NCI-H2196 treated with DMSO at 0.1 percent for 48 hours (cell line): Measurements from ENCODE around the gene ELAVL1.

Experiments
- DNase-seq: peaks from one replicate; lab custom pipeline; 2025; ENCODE audit not compliant: unreplicated experiment; lab: John Stamatoyannopoulos, UW

Gene ELAVL1

DNA sequence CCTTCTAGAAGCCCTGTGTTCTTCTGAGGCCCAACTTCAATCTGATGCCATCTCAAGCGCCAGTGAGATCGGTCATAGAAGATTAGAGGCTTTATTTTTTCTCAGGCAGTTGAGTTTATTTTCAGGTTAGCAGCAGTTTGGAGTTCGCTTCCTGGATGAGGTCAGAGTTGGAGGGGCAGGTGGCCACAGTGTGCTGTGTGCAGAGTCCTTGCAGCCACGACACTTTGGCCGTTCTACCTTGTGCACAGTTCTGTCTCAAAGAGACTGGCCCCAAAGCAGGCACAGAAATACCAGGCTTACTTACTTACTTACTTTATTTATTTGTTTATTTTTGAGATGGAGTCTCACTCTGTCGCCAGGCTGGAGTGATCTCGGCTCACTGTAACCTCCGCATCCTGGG is 15.9 kb upstream of the ELAVL1 start:
- DNase-seq = no peak

DNA sequence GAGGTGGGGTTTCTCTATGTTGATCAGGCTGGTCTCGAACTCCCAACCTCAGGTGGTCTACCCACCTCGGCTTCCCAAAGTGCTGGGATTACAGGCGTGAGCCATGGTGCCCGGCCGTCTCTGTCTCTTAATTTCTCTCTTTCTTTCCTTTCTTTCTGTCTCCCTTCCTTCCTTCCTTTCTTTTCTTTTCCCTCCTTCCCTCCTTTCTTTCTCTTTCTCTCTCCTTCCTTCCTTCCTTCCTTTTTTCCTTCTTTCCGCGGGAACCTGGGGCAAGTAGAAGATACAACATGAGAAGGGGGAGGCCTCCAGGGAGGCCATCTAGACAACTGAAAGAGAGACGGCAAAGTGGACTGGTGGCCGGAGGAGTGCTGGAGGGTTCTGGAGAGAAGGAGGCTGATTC is 15.2 kb upstream of the ELAVL1 start:
- no peak for DNase-seq

DNA sequence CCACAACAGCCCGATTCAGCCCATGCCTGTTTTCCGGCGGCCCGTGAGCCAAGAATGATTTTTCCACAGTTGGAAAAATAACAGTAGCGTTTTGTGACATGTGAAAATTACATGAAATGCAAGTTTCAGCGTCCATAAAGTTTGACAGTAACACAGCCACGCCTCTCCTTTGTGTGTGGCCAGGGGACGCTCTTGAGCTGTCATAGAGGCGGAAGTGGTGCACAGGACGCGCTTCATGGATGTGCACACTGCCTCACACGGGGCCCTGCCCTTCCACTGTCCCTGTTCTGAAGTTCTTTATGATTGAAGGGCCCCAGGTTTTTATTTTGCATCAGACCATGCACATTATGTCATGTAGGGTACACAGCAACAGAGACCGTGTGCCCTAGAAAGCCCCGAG is 12.4 kb upstream of the ELAVL1 start:
- DNase-seq = no peak

DNA sequence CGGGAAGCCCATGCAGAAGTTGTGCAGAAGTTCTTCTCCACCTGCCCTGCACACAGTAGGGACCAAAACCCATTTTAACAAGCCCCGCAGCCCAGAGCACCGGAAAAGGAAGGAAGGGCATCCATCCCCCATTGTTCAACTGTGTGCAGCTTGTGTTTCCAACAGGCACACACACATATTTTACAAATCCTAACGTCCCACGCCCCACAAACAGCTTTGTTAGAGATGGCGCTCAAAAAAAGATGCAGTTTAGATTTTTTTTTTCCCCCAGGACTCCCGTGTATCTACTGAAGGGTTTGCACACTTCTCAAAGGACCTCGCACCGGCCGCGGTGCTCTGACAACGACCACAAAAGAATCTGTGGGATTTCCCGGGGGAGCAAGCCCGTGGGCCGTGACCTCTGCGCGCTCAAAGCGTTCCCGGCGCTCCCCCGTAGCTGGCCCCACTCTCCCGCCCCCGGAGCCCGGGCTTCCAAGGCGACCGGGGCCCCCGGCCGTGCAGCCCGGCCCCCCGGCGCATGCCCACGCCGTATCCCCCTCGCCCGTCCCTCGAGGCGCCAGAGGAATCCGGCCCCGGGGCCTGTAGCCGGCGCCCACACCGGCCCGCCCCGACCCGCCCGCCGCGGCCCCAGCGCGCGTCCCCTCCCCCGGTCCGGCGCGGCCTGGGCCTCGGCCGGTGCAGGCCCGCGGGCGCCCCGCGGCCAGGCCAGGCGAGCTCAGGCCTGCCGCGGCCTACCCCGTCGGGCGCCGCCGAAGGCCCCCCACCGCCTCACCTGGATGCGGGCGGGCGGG is 523 bp downstream of the ELAVL1 start:
- no peak for DNase-seq

GRCh38 chr19:8004001-8004400 is 1.4 kb downstream of the ELAVL1 start:
- no peak for DNase-seq

DNA sequence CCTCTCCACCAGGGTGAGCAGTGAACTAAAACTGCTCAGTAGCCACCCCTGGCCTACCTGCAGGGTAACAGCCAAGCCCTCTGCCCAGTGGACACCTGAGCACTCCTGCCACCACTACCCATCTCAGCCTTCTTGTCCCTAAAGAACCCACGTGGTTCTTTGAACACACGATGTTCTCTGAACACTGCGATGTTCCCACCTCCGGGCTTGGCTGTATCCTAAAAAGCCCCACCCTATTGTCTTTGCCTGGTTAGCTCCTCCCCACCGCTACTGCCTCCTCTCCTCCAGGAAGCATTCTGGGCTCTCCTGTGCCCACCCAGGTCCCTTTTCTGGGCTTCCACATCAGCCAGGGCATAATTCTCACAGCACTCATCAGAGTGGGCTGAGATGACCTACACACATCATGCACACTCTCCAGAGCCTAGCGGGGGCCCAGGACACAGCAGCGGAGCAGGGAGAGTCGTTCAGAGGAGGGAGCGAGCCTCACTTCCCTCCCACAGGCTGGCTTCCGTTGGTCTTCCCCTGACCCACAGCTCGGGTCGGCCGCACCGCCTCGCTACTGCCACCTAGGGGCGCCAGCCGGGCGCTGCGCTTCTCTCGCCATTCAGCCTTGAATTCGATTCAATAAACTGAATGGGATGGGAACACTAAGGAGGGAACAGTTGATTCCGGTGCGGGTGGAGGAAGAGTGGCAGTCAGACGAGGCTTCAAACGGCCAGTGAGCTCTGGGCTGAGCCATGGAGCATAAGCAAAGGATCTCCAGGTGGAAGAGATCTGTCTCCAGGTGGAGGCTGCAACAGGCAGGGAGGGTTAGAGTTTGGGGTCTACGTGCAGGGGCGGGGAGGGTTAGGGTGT is 3.2 kb downstream of the ELAVL1 start:
- peak; percentile 58 for DNase-seq

DNA sequence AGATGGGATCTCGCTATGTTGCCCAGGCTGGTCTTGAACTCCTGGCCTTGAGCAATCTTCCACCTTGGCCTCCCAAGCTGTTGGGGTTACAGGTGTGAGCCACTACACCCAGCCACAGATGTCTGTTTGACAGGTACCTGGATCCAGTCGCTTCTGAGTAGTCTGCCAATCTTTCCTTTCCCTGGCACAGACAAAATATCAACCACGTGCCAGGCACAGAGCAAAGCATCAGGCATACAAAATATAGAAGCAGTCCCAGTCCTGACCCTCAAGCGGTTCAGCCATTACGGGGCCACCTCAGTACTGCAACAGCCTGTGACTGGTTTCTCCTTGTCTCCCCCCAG is 3.8 kb downstream of the ELAVL1 start:
- no peak for DNase-seq

- no peak for DNase-seq
Measured at GRCh38 chr19:8000298-8001038, 5.0 kb downstream of the ELAVL1 start.

GRCh38 chr19:7999376-7999775 is 6.1 kb downstream of the ELAVL1 start:
- no peak for DNase-seq

DNA sequence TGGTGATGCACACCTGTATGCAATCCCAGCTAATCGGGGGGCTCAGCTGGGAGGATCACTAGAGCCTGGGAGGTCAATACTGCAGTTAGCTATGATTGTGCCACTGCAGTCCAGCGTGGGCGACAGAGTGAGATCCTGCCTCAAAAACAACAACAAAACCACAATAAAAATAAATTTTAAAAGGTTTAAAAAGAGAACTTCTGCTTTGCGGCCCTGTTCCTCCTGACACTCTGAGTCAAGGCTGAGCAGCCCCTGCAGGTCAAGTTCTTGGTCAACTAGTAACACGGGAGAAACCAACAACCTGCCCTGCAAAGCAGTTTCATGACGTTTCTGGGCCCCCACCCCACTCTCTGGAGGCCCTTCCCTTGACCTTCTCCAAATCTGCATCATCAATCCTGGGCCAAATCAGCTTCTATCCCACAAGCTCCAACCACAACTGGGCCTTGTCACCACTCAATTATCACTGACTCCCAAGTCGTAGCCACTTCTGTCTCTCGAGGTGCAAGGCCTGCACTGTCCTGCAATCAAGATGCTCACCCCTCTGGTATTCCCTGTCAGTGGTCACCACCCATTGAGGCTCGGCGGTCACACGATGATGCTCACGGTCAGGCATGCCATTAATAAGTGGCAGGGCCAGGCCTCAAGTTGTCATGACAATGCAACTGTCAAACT is 7.5 kb downstream of the ELAVL1 start:
- no peak for DNase-seq

- DNase-seq = no peak
Measured at GRCh38 chr19:7996883-7997282, 8.6 kb downstream of the ELAVL1 start.

- DNase-seq = no peak
Measured at GRCh38 chr19:7995810-7996158, 9.7 kb downstream of the ELAVL1 start.

DNA sequence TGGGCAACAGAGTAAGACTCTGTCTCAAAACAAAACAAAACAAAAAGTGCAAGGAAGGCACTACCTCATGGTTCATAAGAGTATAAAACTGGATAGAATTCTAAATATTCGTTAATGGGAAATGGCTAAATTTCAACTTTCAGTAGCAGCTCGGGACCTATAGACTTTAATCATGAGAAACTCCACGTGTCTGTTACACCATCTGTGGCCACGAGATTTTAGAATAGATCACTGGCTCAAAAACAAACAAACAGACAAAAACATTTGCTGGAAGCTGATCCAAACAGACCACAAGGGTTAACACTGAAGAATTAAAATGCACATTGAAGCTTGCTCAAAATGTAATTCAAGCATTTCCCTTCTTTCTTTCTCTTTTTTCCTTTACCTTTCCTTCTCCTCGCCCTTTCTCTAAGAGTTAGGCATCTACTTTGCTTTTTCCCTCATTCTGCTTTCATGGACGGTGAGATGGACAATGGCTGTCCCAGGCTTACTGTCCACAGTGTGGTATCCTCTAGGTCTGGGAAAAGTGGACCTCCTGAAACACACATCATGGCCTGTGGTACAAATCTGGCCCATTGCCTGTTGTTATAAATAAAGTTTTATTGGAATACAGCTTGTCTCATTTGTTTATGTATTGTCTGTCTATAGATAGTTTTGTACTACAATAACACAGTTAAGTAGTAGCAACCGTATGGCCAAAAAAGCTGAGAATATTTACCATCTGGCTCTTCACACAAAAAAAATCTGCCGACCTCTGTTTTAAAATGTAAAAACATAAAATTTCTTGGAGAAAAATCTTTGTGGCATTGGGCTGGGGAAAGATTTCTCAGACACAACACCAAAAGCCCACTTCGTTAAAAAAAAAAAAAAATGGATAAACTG is 10.3 kb downstream of the ELAVL1 start:
- no peak for DNase-seq

DNA sequence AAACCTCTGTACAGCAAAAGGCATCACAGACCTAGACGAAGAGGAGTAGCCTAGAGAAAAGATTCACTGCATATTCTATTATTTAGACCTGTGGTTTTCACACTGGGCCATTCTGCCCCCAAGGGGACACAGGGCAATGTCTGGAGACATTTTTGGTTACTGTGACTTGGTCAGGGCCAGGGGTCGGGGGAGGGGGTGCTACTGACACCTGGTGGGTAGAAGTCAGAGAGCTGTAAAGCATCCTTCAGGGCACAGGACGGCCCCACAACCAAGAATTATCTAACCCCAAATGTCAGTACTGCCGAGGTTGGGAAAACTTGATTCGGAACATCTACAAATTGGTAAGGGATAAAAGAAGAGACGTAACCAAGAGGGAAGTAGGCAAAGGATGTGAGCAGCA is 11.3 kb downstream of the ELAVL1 start:
- no peak for DNase-seq

DNA sequence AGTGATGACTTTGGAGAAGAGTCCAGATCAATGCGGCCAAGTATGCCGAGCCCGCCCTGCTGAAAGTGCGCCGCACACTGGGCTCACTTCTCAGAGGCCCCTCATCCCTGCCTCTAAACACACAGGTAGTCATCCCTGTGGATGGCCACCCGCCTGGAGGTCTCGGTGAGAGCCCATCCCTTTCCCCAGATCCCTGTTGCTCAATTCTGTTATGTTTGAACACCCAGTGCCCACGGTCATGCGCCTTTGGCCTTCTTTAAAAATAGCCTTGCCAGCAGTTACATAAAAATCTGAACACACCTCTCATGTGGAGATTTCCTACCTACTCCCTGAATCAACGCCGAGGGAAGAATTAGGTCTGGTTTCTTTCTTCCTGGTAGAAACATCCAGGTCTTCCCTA is 11.9 kb downstream of the ELAVL1 start:
- DNase-seq = no peak

DNA sequence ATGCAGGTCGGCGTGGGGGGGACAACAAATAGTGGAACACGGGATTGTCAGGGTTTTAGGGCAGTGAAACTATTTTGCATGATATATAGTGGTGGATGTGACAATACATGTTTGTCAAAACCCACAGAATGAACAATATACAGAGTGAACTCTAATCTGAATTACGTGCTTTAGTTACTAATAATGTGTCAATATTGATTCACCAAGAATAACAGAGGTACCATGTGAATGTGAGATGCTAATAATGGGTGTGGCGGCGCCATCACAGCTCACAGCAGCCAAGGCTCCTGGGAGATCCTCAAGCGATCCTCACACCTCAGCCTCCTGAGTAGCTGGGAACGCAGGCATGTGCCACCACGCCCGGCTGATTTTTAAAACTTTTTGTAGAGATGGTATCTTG is 12.9 kb downstream of the ELAVL1 start:
- DNase-seq = no peak

DNA sequence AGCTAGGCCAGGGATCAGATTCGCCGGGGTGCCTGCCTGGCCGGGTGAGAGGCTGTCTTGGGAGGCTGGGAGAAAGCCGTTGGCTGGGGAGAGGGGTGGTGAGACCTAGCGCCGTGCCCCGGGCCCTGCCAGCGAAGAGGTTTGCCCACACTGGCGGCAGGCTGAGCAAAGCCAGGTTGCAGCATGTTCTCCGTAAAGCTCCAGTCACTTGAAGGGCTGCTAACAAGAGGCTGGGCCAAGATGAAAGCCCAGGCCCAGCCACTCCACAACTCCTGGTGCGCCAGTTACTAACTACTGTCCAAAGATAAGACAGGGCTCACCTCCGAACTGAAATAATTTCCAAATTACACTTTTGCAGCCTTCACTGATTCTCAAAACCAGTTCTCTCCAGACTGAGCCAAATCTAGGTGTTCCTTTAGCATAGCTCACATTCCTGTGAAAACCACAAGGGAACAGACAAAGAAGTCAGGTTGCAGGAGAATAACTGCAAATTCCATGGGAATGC is 16.3 kb downstream of the ELAVL1 start:
- DNase-seq = no peak

GRCh38 chr19:7988307-7988706 is 17.1 kb downstream of the ELAVL1 start:
- no peak for DNase-seq

- no peak for DNase-seq
Measured at GRCh38 chr19:7987114-7987768, 18.2 kb downstream of the ELAVL1 start.
